DMS114 treated with DMSO at 0.1 percent for 48 hours (cell line): ENCODE measurements around the gene ARID2.

Experiments used
- DNase-seq: peaks from one replicate; lab custom pipeline; 2025; ENCODE audit not compliant: unreplicated experiment; lab: John Stamatoyannopoulos, UW

The ARID2 gene

GRCh38 chr12:45918818-45919217 lies 189.3 kb downstream of the ARID2 start:
- DNase-seq, result no peak

GRCh38 chr12:45928309-45928708 lies 198.8 kb downstream of the ARID2 start:
- DNase-seq, result no peak

GRCh38 chr12:45930369-45930768 lies 200.9 kb downstream of the ARID2 start:
- no peak for DNase-seq

GRCh38 chr12:45933504-45933903 lies 204.0 kb downstream of the ARID2 start:
- no peak for DNase-seq

GRCh38 chr12:45934956-45935355 lies 205.4 kb downstream of the ARID2 start:
- DNase-seq, result no peak

GRCh38 chr12:45938566-45938965 lies 209.1 kb downstream of the ARID2 start:
- no peak for DNase-seq

GRCh38 chr12:45939759-45940158 lies 210.3 kb downstream of the ARID2 start:
- DNase-seq, result no peak

GRCh38 chr12:45944771-45945170 lies 215.3 kb downstream of the ARID2 start:
- DNase-seq, result no peak

GRCh38 chr12:45946435-45946834 lies 216.9 kb downstream of the ARID2 start:
- DNase-seq, result no peak

GRCh38 chr12:45948546-45948945 lies 219.0 kb downstream of the ARID2 start:
- DNase-seq, result no peak
